Measurements from ENCODE around the gene RPL32.

- TF ChIP-seq CTCF (IDR thresholded peaks at IDR 0.05; ENCODE audit: insufficient read depth, low read depth, low read length) (no peak), EZH2 (IDR thresholded peaks at IDR 0.05; ENCODE audit: insufficient read depth, low read length) (no peak)
Observed at GRCh38 chr3:12870942-12871341, 29.6 kb upstream of the RPL32 start.

Measured in astrocyte (in vitro differentiated cells and primary cell).